Left kidney (tissue), 2 donors: ENCODE results near the gene MT1M. TPM values are rescaled to one million over a fixed set of nuclear protein-coding genes. Genes with fewer than 3 reads are reported as not detected.
"Not testable (repeated sequence)": the region's sequence is repeated elsewhere in the genome, so short reads cannot be mapped to it uniquely, and the experiment has no call there.

Source experiments
- DNase-seq: peaks from one replicate; pipeline ENCODE4 v3.0.0-alpha.2; 2013
- polyA plus RNA-seq: library from polyadenylated mRNA; unstranded; fragments of 120-200 nt; gene quantifications from one replicate; pipeline ENCODE4 v1.2.1, GENCODE V29; 2013; ENCODE audit not compliant: insufficient read length

Gene MT1M
- polyA plus RNA-seq, 1 donor, result 0.30 TPM

GRCh38 chr16:56673921-56674320 lies 41.5 kb downstream of the MT1M start:
- DNase-seq, result no peak

- DNase-seq, result not testable (repeated sequence)
These were observed 42.1 kb downstream of the MT1M start for GRCh38 chr16:56674570-56674969.

GRCh38 chr16:56675685-56676210 lies 43.3 kb downstream of the MT1M start:
- no peak for DNase-seq

GRCh38 chr16:56677474-56677873 lies 45.0 kb downstream of the MT1M start:
- DNase-seq, result no peak

- DNase-seq, result no peak
These were observed 46.7 kb downstream of the MT1M start for GRCh38 chr16:56679078-56679730.

- DNase-seq, result no peak
These were observed 47.4 kb downstream of the MT1M start for GRCh38 chr16:56679818-56680217.

- peak; percentile 76 for DNase-seq
These were observed 49.7 kb downstream of the MT1M start, which contains the start of gene MT1X for GRCh38 chr16:56681939-56682702. MT1X (plus strand) TSS chr16:56682470; CDS start chr16:56682541, 71 bp downstream.

- DNase-seq, result no peak
These were observed 50.4 kb downstream of the MT1M start for GRCh38 chr16:56682703-56683397.

Other genes starting within 250 kb of the MT1M start
- 143 TPM for gene AMFR, start 207.1 kb upstream of the MT1M start, polyA plus RNA-seq
- gene NUDT21, start 181.3 kb upstream of the MT1M start, polyA plus RNA-seq, result 155 TPM
- 42.2 TPM for gene OGFOD1, start 181.1 kb upstream of the MT1M start, polyA plus RNA-seq
- gene BBS2, start 112.6 kb upstream of the MT1M start, polyA plus RNA-seq, result 122 TPM
- not detected for gene MT4, start 67.6 kb upstream of the MT1M start, polyA plus RNA-seq
- gene MT3, start 43.1 kb upstream of the MT1M start, polyA plus RNA-seq, result 1.5 TPM
- 19.0 TPM for gene MT2A, start 24.1 kb upstream of the MT1M start, polyA plus RNA-seq
- gene MT1E, start 6.9 kb upstream of the MT1M start, polyA plus RNA-seq, result 26.6 TPM
- gene MT1A, start 6.0 kb downstream of the MT1M start, polyA plus RNA-seq, result not detected
- gene MT1B, start 19.2 kb downstream of the MT1M start, polyA plus RNA-seq, result 0.47 TPM
- 57.5 TPM for gene MT1F, start 25.3 kb downstream of the MT1M start, polyA plus RNA-seq
- gene MT1G, start 35.4 kb downstream of the MT1M start, polyA plus RNA-seq, result 56.6 TPM
- 15.7 TPM for gene MT1H, start 37.2 kb downstream of the MT1M start, polyA plus RNA-seq
- 36.2 TPM for gene MT1X, start 49.8 kb downstream of the MT1M start, polyA plus RNA-seq
- gene NUP93, start 97.5 kb downstream of the MT1M start, polyA plus RNA-seq, result 101 TPM
- gene SLC12A3, start 232.5 kb downstream of the MT1M start, polyA plus RNA-seq, result 26.3 TPM